Measurements from ENCODE around the gene TYW5. TPM values are rescaled to one million over a fixed set of nuclear protein-coding genes. Genes with fewer than 3 reads are reported as not detected.

TYW5 gene
- total and polyA plus RNA-seq, 2 of the 13 experiments (the other 11 are each of a cell fraction or from before 2014, with no cell fraction given), result 8.3 to 14.6 TPM

DNA sequence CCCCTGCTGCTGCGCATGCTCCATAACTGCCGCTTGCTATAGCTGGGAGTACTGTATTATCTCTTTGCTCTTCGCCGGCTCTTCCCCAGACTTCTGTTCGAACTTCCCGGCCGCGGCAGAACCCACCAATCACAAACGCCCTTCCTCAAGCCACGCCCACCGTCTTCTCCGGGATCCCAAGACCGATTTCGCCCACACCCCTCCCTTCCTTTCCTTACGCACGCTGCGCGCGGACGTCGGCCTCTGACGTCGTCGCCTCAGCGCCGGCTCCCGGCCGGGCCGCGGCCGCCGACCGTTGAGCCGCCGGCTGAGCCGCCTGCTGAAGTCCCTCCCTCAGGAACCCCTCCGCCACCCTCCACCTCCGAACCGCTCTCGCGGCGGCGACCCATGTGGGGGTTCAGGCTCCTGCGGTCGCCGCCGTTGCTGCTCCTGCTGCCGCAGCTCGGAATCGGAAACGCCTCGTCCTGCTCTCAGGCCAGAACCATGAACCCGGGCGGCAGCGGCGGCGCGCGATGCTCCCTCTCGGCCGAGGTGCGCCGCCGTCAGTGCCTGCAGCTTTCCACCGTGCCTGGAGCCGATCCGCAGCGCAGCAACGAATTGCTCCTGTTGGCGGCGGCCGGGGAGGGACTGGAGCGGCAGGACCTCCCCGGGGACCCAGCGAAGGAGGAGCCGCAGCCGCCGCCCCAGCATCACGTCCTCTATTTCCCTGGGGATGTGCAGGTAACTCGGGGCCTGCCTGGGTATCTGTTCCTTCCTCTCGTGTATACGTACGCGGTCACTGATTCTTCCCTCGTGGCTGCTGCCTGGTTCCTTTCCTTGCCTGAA lies 44.0 kb downstream of the TYW5 start, which contains the start of gene C2orf69 (continued):
- TF ChIP-seq ZNF460 (CRISPR knock-in tag; IDR thresholded peaks at IDR 0.05; ENCODE audit: borderline replicate concordance), result no peak; the same call in 1 of the 2 replicates
- TF ChIP-seq, protein P1, sequence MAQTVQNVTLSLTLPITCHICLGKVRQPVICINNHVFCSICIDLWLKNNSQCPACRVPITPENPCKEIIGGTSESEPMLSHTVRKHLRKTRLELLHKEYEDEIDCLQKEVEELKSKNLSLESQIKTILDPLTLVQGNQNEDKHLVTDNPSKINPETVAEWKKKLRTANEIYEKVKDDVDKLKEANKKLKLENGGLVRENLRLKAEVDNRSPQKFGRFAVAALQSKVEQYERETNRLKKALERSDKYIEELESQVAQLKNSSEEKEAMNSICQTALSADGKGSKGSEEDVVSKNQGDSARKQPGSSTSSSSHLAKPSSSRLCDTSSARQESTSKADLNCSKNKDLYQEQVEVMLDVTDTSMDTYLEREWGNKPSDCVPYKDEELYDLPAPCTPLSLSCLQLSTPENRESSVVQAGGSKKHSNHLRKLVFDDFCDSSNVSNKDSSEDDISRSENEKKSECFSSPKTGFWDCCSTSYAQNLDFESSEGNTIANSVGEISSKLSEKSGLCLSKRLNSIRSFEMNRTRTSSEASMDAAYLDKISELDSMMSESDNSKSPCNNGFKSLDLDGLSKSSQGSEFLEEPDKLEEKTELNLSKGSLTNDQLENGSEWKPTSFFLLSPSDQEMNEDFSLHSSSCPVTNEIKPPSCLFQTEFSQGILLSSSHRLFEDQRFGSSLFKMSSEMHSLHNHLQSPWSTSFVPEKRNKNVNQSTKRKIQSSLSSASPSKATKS (CRISPR knock-in tag; IDR thresholded peaks at IDR 0.05), result 0 out of 2 replicates have a peak, but pooled peaks have one; percentile 22
- TF ChIP-seq, protein P2, sequence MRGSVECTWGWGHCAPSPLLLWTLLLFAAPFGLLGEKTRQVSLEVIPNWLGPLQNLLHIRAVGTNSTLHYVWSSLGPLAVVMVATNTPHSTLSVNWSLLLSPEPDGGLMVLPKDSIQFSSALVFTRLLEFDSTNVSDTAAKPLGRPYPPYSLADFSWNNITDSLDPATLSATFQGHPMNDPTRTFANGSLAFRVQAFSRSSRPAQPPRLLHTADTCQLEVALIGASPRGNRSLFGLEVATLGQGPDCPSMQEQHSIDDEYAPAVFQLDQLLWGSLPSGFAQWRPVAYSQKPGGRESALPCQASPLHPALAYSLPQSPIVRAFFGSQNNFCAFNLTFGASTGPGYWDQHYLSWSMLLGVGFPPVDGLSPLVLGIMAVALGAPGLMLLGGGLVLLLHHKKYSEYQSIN (CRISPR knock-in tag; IDR thresholded peaks at IDR 0.05; ENCODE audit: borderline replicate concordance), result no peak
- TF ChIP-seq KDM3A (CRISPR knock-in tag; IDR thresholded peaks at IDR 0.05; ENCODE audit: low read depth), result peak; percentile 96
- TF ChIP-seq ZNF850 (CRISPR knock-in tag; conservative IDR thresholded peaks at IDR 0.05), result 0 out of 2 replicates have a peak, but pooled peaks have one; percentile 59
- TF ChIP-seq FOSL2 (CRISPR knock-in tag; IDR thresholded peaks at IDR 0.05), result peak; percentile 3; the same call in 1 of the 2 replicates
- no peak for TF ChIP-seq LCORL (IDR thresholded peaks at IDR 0.05)
- TF ChIP-seq LCORL (CRISPR knock-in tag; IDR thresholded peaks at IDR 0.05), result no peak; the same call in 1 of the 2 replicates
- TF ChIP-seq ZNF619 (CRISPR knock-in tag; IDR thresholded peaks at IDR 0.05), result no peak
- TF ChIP-seq SAP130 (CRISPR knock-in tag; IDR thresholded peaks at IDR 0.05; ENCODE audit: low read depth), result peak; percentile 100
- 0 out of 2 replicates have a peak, but pooled peaks have one; percentile 61 for TF ChIP-seq ZNF780A (CRISPR knock-in tag; IDR thresholded peaks at IDR 0.05)
- TF ChIP-seq, protein P3, sequence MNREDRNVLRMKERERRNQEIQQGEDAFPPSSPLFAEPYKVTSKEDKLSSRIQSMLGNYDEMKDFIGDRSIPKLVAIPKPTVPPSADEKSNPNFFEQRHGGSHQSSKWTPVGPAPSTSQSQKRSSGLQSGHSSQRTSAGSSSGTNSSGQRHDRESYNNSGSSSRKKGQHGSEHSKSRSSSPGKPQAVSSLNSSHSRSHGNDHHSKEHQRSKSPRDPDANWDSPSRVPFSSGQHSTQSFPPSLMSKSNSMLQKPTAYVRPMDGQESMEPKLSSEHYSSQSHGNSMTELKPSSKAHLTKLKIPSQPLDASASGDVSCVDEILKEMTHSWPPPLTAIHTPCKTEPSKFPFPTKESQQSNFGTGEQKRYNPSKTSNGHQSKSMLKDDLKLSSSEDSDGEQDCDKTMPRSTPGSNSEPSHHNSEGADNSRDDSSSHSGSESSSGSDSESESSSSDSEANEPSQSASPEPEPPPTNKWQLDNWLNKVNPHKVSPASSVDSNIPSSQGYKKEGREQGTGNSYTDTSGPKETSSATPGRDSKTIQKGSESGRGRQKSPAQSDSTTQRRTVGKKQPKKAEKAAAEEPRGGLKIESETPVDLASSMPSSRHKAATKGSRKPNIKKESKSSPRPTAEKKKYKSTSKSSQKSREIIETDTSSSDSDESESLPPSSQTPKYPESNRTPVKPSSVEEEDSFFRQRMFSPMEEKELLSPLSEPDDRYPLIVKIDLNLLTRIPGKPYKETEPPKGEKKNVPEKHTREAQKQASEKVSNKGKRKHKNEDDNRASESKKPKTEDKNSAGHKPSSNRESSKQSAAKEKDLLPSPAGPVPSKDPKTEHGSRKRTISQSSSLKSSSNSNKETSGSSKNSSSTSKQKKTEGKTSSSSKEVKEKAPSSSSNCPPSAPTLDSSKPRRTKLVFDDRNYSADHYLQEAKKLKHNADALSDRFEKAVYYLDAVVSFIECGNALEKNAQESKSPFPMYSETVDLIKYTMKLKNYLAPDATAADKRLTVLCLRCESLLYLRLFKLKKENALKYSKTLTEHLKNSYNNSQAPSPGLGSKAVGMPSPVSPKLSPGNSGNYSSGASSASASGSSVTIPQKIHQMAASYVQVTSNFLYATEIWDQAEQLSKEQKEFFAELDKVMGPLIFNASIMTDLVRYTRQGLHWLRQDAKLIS (CRISPR knock-in tag; IDR thresholded peaks at IDR 0.05), result no peak; the same call in none of the 2 replicates
- peak; percentile 98 for TF ChIP-seq ZSCAN31 (CRISPR knock-in tag; IDR thresholded peaks at IDR 0.05; ENCODE audit: low read depth)
- no peak; the same call in 1 of the 2 replicates for TF ChIP-seq ELF4 (CRISPR knock-in tag; IDR thresholded peaks at IDR 0.05; ENCODE audit: borderline replicate concordance)
- peak; percentile 30; the same call in 1 of the 2 replicates for TF ChIP-seq HNF4A (CRISPR knock-in tag; IDR thresholded peaks at IDR 0.05)
- TF ChIP-seq NR2F1 (CRISPR knock-in tag; IDR thresholded peaks at IDR 0.05), result no peak
- no peak for TF ChIP-seq TEAD2 (CRISPR knock-in tag; IDR thresholded peaks at IDR 0.05)
- TF ChIP-seq ZFP90 (CRISPR knock-in tag; IDR thresholded peaks at IDR 0.05; ENCODE audit: borderline replicate concordance), result peak; percentile 81; the same call in 1 of the 2 replicates
- TF ChIP-seq CREM (IDR thresholded peaks at IDR 0.05), result peak; percentile 75
- TF ChIP-seq CREM (CRISPR knock-in tag; IDR thresholded peaks at IDR 0.05), result no peak
- peak; percentile 68; the same call in 1 of the 2 replicates for TF ChIP-seq ZNF790 (CRISPR knock-in tag; IDR thresholded peaks at IDR 0.05; ENCODE audit: borderline replicate concordance)
- TF ChIP-seq KDM1A (CRISPR knock-in tag; IDR thresholded peaks at IDR 0.05), result peak; percentile 16; the same call in 1 of the 2 replicates
